GM19328 (cell line): ENCODE results near the gene PCCA.
"Not testable (repeated sequence)": the region's sequence is repeated elsewhere in the genome, so short reads cannot be mapped to it uniquely, and the experiment has no call there.

Source experiments
- ATAC-seq: cut with Tn5 transposase; IDR thresholded peaks from one replicate; pipeline ENCODE4 v1.9.1; 2021; ENCODE audit warnings: mild to moderate bottlenecking, moderate library complexity; ENCODE audit not compliant: unreplicated experiment

The PCCA gene

DNA sequence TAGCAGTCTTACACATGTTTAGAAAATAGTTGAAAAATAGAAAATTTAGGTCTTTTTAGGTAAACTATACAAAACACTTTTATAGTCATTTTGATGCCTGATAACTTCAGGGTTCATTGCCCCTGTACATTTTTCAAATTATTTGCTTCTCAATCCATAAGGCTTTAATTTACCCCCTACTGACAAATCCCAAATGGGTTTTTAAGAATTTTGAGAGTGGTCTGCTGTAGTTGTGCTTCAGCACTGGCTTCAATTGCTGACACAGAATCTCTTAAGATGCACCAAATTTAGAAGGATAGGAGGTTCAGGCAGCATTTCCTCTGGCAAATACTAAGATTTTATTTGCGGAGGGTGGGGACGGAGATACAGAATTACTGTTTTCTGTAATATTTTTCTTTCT is 89.4 kb downstream of the PCCA start:
- ATAC-seq: no peak

- ATAC-seq: no peak
These were observed 90.4 kb downstream of the PCCA start for GRCh38 chr13:100179276-100179675.

DNA sequence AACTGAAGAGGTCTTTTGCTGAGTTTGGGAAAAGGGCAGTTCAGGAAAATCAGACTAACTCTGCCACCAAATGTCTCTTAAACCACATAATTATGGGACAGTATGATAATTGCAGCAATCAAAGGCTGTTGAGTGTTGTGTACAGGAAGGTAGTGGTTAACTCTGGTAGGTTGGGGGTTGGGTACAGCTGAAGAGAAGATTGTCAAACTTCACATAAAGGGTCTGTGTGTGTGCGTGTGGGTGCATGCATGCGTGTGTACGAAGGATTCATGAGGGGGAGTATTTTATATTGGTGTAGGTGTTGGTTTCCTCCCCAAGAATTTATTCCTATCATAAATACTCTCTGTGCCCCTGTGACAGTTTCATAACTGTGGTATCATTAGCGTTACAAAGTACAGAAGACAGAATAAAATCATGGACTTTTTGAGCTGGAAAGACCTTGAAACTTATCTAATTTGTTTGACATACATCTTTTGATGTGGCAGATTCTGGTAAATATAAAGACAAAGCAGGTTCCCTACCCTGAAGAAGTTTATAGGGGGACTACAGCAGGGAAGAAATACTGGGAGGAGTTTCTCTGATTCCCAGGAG is 94.1 kb downstream of the PCCA start:
- no peak for ATAC-seq

- ATAC-seq: no peak
These were observed 95.2 kb downstream of the PCCA start for GRCh38 chr13:100184095-100184494.

DNA sequence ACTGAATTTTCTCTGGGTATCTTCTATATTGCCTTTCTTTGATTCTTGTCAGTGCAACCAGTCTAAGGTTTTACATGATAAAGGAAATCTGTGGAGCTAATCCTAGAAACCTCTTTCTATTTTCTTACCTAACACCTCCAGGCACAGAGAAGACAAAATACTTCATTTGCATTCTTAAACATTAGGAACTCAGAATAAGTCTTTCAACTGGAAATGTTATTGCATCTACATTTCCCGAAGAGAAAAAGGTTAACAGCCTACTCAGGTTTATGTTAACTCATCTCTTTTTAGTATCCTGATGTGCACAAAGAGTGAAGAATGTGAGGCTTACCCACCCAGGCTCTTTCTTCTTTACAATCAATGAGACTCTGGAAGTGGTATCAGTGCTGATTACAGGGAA is 106.7 kb downstream of the PCCA start:
- no peak for ATAC-seq

DNA sequence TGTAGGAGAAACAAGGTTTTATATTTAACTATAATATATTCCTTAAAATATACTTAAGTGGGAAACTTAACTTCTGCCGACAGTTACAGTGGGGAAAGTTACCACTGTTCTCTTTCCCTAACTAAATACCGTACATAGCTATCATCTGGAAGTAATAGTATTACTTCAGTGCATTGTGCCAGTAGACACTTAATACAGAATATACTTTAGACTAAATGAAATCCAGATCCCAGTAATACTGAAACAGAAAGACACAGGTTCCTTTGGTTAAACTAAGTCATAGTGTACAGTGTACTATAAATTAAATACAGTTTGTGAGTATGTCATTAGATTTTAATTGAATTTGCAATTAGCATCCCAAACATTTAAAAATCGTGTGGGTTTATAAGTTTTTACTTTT is 107.5 kb downstream of the PCCA start:
- no peak for ATAC-seq

- ATAC-seq: no peak
These were observed 108.2 kb downstream of the PCCA start for GRCh38 chr13:100197116-100197515.

GRCh38 chr13:100197591-100198365 is 108.9 kb downstream of the PCCA start:
- no peak for ATAC-seq

DNA sequence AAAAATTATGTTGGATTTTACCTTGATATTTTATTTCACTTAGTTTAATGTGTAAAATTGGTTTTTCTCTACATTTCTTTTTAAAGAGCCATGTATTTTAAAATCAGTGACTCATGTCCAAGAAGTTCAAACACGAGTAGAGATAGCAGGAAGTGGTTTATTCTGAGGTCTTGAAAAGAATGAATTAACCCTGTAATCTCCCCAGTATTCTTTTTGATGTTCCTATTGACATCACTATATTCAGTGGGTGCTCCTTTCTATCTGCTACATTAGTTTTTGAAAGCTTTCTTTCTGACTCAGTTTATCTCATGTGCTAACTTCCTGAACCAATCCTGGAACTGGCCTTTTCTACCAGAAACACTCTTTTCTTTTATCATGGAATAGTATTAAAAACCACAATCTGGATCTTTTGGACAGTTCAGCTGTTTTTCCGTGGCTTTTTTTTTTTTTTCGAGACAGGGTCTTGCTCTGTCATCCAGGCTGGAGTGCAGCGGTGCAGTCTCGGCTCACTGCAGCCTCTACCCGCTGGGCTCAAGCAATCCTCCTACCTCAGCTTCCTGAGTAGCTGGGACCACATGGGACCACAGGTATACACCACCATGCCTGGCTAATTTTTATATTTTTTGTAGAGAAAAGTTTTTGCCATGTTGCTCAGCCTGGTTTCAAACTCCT is 114.9 kb downstream of the PCCA start:
- no peak for ATAC-seq

DNA sequence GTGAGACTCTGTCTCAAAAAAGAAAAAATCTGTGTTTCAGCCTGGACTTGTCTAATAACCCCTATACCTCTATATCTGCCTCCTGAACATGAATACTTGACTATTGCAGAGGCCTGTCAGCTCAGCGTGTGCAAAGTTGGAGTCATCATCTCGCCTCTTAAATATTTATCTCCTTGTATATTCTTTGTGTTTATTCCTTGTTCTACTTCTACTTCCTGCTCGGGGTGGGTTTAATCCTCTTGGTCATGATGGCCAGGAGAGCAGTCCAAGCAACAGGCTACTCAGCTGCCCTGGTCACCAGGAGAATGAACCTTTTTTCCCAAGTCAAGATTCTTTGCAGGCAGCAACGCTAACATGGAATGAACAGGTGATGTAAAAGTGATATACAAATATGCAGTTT is 119.1 kb downstream of the PCCA start:
- ATAC-seq: no peak

- ATAC-seq: no peak
These were observed 119.7 kb downstream of the PCCA start for GRCh38 chr13:100208626-100209025.

GRCh38 chr13:100209857-100210825 is 121.2 kb downstream of the PCCA start:
- ATAC-seq: no peak

DNA sequence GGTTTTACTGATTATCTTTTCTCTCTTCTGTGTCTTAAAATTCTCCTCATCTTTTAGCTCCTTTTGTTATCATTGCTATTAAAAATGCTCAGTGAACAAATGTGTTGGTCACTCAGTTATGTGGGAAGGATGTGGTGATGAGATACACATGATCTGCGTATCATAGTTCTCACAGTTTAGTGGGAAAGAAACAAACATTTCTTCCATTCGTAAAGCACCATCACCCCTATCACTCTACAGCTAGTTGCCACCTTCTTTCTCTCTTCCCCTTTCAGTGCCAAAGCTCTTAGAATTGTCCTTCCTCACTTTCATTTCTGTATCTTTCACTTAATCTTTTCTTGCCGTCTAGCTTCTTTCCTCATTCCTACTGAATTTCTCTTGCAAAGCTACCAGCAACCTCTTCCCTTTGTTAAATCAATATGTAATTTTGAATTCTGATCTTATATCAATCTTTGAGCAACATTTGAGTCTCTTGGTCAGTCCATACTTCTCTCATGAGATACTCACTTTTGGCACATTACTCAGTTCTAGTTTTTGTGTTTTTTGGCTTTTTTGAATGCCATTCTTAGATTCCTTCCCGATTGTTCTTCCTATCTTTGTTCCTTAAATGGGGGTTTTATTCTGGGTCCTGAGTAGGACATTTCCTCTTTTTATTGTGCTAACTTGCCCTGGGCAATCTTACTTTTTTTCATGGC is 122.3 kb downstream of the PCCA start:
- no peak for ATAC-seq

GRCh38 chr13:100212904-100213553 is 124.1 kb downstream of the PCCA start:
- no peak for ATAC-seq

DNA sequence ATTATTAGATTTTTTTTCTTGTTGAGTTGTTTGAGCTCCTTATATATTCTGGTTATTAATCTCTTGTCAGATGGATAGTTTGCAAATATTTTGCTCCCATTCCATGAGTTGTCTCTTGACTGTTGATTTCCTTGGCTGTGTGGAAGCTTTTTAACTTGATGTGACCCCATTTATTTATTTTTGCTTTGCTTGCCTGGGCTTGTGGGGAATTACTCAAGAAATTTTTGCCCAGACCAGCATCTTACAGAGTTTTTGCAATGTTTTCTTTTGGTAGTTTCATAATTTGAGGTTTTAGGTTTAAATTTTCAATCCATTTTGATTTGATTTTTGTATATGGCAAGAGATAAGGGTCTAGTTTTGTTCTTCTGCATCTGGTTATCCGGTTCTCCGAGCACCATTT is 124.7 kb downstream of the PCCA start:
- no peak for ATAC-seq

GRCh38 chr13:100214886-100215285 is 126.0 kb downstream of the PCCA start:
- no peak for ATAC-seq

DNA sequence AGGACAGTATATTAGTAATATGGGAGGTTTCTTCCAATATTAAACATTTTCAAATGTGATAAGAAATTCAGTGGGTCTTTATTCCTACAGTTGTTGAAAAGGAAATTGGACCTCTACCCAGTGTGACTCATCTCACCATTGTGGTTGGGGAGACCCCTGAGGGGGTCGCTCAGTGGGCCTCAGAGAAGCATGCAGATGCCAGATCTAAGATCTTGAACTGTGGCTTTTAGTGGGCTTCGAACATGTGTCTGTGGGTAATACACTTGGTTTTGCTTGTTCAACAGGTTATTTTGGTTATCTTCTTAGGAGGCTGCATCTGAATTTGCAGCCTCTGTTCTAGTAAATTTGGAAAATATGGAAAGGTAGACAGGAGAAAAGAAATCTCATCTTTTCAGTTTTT is 132.3 kb downstream of the PCCA start:
- ATAC-seq: no peak

DNA sequence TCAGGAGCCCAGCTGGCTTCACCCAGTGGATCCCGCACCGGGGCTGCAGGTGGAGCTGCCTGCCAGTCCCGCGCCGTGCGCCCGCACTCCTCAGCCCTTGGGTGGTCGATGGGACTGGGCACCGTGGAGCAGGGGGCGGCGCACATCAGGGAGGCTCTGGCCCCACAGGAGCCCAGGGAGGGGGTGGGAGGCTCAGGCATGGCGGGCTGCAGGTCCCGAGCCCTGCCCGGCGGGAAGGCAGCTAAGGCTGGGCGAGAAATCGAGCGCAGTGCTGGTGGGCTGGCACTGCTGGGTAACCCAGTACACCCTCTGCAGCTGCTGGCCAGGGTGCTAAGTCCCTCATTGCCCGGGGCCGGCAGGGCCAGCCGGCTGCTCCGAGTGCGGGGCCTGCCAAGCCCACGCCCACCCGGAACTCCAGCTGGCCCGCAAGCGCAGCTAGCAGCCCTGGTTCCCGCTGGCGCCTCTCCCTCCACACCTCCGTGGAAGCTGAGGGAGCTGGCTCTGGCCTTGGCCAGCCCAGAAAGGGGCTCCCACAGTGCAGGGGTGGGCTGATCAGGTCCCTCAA is 135.2 kb downstream of the PCCA start:
- ATAC-seq: not testable (repeated sequence)

GRCh38 chr13:100229603-100230002 is 140.7 kb downstream of the PCCA start:
- ATAC-seq: no peak

DNA sequence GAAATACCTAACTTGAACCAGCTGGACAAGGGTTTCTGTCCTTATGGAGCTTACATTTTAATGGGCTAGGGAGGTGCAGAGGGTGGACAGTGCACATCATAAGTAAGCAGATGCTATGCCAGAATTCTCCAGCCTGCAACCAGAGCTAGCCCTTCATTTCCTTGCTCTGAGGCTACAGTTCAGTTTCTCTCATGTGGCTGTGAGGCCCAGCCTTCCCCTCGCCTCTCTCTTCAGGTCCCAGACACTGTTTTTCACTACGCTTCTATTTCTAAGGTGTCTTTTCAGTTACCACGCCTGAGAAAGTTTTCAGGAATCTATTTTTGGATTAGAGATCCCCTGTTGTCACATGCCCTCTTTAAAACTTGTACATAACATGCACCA is 141.9 kb downstream of the PCCA start:
- ATAC-seq: no peak
